ENCODE data around the gene SORCS2. TPM values are rescaled to one million over a fixed set of nuclear protein-coding genes. Genes with fewer than 3 reads are reported as not detected.

SORCS2 gene
- total RNA-seq, 2 donors from 2014 or later, result 0.54 to 0.74 TPM

DNA sequence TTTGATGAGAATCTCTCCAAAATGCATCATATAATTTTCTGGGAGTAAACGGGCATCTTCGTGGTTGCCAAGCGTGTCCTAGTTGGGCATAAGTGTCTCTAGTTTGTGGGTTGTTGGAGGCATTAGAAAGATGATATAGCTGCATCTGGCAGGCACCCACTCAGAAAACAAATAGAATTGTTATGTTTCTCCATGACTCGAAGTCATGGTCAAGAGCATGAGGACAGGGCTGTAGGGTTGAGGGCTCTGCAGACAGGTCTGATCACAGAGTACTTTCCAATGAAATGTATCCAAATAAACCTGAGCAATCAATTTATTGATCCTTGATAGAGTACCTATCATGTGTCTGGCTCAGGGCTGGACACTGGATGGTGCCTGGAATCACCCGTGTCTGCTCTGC, 82.7 kb downstream of the SORCS2 start:
- TF ChIP-seq, protein P1, sequence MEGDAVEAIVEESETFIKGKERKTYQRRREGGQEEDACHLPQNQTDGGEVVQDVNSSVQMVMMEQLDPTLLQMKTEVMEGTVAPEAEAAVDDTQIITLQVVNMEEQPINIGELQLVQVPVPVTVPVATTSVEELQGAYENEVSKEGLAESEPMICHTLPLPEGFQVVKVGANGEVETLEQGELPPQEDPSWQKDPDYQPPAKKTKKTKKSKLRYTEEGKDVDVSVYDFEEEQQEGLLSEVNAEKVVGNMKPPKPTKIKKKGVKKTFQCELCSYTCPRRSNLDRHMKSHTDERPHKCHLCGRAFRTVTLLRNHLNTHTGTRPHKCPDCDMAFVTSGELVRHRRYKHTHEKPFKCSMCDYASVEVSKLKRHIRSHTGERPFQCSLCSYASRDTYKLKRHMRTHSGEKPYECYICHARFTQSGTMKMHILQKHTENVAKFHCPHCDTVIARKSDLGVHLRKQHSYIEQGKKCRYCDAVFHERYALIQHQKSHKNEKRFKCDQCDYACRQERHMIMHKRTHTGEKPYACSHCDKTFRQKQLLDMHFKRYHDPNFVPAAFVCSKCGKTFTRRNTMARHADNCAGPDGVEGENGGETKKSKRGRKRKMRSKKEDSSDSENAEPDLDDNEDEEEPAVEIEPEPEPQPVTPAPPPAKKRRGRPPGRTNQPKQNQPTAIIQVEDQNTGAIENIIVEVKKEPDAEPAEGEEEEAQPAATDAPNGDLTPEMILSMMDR (IDR thresholded peaks at IDR 0.05), result no peak
- H3K36me3 ChIP-seq, result no peaks in the 10 kb centered on the region
- intact Hi-C loops (cut with DNase I), result no loop called here
- no peak overlapping the region for H3K4me3 ChIP-seq
- no peaks in the 10 kb centered on the region for H3K27me3 ChIP-seq
- no peak for DNase-seq
- H3K9ac ChIP-seq (ENCODE audit: low read depth in 2 of 2, low read length in 2 of 2), result no peak overlapping the region
- H3K9me3 ChIP-seq, result no peaks in the 10 kb centered on the region
- H3K4me1 ChIP-seq, result no peaks in the 10 kb centered on the region
- H3K27ac ChIP-seq, result no peak overlapping the region

DNA sequence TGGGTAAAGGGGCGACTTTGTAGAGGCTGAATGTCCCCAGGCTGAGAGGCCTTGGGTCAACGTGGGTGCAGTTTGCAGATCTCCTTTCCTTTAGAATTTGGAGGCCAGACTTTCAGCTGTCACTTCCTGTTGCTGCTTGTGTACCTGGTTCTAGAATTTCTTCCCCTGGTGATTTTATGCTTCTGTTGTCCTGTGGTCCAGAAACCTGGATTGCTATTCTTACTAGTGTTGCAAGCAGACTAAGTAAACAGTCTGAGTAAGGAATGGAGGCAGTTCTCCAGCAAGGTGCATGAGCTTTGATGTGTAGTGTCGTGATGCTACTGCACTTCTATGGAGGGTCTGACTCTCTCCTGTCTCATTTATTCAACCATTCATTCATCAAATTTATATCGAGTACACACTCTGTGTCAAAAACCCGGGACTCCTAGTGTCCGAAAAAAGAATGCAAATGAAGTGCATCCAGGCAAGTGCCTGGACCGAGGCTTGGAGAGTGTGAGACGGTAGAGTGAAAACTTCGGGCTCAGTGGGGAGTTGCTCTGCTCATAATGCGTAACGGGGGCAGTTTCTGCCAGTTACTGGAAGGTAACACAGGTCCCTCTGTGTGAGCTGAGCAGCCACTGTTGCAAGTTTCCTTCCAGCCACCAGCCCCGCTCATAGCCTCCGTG, 83.3 kb downstream of the SORCS2 start:
- H3K9me3 ChIP-seq, result no peaks in the 10 kb centered on the region
- H3K9ac ChIP-seq (ENCODE audit: low read depth in 2 of 2, low read length in 2 of 2), result no peak overlapping the region

DNA sequence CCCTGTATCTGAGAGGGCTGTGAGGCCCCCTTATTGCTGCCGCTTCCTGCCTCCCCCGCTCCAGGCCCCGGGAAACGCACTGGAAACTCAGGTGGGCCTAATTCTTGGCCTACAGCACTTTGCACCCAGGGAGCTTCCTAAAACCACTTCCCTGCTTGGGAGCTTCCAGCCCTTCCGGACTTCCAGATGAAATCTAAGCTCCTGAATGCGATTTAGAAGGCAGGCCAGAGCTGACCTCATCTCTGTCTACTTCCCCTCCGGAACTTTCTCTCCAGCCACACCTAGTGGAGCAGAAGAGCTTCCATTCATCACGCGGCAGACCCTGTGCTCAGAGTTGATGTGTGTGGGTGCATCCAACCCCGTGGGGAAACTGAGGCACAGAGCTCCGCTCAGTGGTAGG, 84.2 kb downstream of the SORCS2 start:
- TF ChIP-seq, protein P1 (IDR thresholded peaks at IDR 0.05), result no peak
- Histone ChIP-seq H3K27me3 (no peaks in the 10 kb centered on the region), H3K36me3 (no peaks in the 10 kb centered on the region), H3K4me3 (no peak overlapping the region), H3K27ac (no peak overlapping the region), H3K4me1 (no peaks in the 10 kb centered on the region), H3K9ac (ENCODE audit: low read depth in 2 of 2, low read length in 2 of 2) (no peak overlapping the region), H3K9me3 (no peaks in the 10 kb centered on the region)
- intact Hi-C loops (cut with DNase I), result no loop called here
- DNase-seq, result no peak

More for the DNA sequence above, 83.3 kb downstream of the SORCS2 start:
- H3K4me1 ChIP-seq, result no peaks in the 10 kb centered on the region
- H3K27me3 ChIP-seq, result no peaks in the 10 kb centered on the region
- DNase-seq, result no peak
- H3K4me3 ChIP-seq, result no peak overlapping the region
- intact Hi-C loops (cut with DNase I), result no loop called here
- no peak overlapping the region for H3K27ac ChIP-seq
- TF ChIP-seq, protein P1 (IDR thresholded peaks at IDR 0.05), result no peak
- no peaks in the 10 kb centered on the region for H3K36me3 ChIP-seq

DNA sequence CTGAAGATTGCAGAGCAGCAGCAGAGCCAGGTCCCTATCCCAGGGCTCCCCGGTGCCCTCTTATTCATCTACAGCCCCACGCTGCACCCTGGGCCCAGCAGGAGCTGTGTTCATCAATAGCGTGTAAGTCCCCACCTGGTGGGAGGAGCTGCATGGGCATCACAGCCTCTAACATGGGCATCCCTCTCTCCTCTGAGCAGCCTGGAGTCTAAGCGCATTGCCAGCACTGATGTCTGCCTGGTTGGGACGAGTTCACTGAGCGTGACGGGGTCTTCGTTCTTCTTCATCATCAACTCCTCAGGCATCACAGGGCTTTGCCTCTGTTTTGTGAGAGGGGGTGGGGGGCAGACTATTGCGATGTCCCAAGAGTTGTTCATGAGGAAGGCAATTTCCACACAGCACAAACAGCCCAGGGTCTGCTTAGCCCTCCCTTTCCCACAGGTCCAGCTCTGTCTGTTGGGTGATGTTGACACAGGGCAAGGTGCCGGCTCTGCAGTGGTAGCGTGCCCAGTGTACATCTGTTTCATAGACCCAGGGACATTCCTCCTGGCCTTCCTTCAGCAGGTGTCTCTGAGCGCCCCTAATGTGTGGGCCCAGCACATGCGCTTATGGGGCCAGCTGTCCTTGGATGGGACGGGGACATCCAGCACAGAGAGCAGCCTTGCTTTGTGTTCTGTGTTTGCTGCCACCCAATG, 85.9 kb downstream of the SORCS2 start:
- no peaks in the 10 kb centered on the region for H3K36me3 ChIP-seq
- H3K9ac ChIP-seq (ENCODE audit: low read depth in 2 of 2, low read length in 2 of 2), result no peak overlapping the region
- H3K4me3 ChIP-seq, result no peak overlapping the region
- no peaks in the 10 kb centered on the region for H3K9me3 ChIP-seq
- no peaks in the 10 kb centered on the region for H3K4me1 ChIP-seq
- DNase-seq, result no peak
- TF ChIP-seq, protein P1 (IDR thresholded peaks at IDR 0.05), result no peak
- no peak overlapping the region for H3K27ac ChIP-seq
- intact Hi-C loops (cut with DNase I), result no loop called here
- H3K27me3 ChIP-seq, result no peaks in the 10 kb centered on the region

DNA sequence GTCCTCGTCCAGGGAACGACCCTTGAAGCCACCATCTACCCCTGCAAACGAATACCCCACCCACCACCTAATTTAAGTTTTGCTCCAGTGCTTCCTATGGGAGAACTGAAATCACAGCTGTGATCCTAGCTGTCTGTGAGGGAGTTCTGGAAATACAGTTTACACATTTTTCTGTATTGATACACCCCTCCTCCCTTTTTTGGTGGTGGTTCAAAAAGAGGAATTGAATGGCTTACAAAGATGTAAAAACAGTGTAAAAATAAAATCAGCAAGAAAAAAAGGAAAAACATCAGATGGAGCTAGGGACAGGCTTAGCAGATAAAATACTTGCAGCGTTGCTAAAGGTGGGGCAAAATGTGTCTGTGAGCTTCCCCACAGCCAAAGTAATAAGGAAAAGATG, 86.6 kb downstream of the SORCS2 start:
- TF ChIP-seq, protein P1 (IDR thresholded peaks at IDR 0.05), result no peak
- Histone ChIP-seq H3K36me3 (no peaks in the 10 kb centered on the region), H3K9me3 (no peaks in the 10 kb centered on the region), H3K27me3 (no peaks in the 10 kb centered on the region), H3K4me3 (no peak overlapping the region), H3K4me1 (no peaks in the 10 kb centered on the region), H3K27ac (no peak overlapping the region), H3K9ac (ENCODE audit: low read depth in 2 of 2, low read length in 2 of 2) (no peak overlapping the region)
- intact Hi-C loops (cut with DNase I), result no loop called here
- DNase-seq, result no peak
